Activated CD8-positive, alpha-beta memory T cell treated with anti-CD3 and anti-CD28 coated beads, Interleukin-2, amount 50 U/mL, for 1 hour (primary cell): ENCODE data around the gene JPH3.
"Not testable (repeated sequence)": the region's sequence is repeated elsewhere in the genome, so short reads cannot be mapped to it uniquely, and the experiment has no call there.

Source experiments
- DNase-seq: peaks from one replicate; pipeline ENCODE4 v3.0.0-alpha.2; 2020; ENCODE audit errors: extremely low read depth

JPH3 gene

GRCh38 chr16:87713451-87714229, 111.3 kb downstream of the JPH3 start:
- peak; percentile 26 for DNase-seq

- DNase-seq = no peak
Measured at GRCh38 chr16:87715231-87715630, 112.9 kb downstream of the JPH3 start.

GRCh38 chr16:87715658-87716057, 113.3 kb downstream of the JPH3 start:
- no peak for DNase-seq

DNA sequence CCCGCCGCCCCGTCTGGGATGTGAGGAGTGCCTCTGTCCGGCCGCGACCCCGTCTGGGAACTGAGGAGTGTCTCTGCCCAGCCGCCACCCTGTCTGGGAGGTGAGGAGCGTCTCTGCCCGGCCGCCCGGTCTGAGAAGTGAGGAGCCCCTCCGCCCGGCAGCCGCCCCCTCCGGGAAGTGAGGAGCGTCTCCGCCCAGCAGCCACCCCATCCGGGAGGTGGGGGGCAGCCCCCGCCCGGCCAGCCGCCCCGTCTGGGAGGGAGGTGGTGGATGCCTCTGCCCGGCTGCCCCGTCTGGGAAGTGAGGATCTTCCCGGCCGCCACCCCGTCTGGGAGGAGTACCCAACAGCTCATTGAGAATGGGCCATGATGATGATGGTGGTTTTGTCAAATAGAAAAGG, 116.5 kb downstream of the JPH3 start:
- not testable (repeated sequence) for DNase-seq

GRCh38 chr16:87720446-87720845, 118.1 kb downstream of the JPH3 start:
- no peak for DNase-seq

DNA sequence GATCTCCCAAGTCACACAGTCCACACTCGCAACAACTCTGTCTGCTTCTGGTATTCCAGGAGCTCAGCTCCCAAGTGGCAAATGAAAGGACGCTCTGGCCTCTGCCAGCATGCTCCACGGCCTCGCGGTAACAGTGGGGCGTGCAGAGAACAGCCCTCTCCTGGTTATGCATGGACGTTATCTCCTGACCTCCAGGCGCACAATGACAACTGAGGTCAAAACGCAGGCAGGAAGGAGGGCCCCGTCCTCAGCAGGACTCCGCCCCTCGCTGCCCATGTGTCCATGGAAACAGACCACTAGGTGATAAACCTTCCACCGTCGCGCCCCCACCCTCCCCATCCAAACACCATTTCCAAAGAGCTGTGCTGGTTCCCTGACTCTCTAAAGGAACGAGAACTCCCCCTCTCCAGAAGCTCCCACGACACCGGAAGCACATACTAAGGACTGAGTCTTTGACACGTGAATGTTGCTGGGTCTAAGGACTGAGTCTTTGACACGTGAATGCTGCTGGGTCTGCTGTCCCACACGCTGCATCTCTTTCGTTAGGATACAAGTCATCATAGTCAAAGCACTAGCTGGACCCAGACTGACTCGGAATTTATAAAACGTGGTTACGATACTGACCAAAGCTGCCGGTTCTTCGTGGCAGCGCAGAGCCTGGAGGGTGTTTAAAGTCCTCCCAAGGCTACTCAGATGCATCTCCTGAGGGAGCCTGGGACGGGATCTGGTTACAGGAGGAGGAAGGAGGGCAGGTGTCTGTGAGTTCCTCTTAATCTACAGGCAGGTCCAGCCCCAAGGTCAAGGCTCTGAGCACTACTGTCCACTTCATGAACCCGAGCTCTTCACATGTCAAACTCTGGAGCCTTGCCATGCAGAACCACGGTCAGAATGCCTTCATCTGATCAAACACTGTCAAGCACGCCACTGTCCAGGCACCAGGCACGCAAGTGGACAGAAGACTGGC, 119.6 kb downstream of the JPH3 start:
- DNase-seq = no peak

DNA sequence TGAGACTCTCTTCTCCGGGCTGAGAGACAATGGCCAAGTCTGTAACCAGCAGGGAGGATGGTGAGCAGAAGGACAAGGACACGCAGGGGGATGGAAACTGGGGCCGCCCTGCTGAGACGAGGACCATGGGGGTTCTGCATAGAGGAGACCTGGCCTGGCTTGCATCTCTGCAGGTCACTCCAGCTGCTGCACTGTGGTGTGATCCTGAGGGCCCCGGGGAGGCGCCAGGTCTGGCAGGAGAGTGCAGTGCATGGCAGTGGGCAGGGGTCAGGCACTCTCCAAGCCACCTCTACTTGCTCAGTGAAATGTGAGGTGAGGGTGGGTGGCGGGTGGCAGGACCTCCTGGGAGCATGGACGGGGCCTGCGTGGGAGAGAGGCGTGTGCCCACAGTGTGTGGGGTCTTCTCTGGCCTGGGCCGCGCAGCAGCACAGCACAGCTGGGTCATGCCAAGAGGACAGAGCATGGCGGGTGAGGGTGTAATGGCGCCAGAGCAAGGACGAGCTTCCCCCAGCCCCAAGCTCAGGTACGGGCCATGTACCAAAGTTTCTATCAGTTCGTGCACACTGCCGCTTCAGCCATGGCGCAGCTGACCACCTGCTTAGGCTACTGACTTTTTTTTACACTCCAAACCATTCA, 120.4 kb downstream of the JPH3 start:
- DNase-seq = no peak

GRCh38 chr16:87723226-87723623, 120.9 kb downstream of the JPH3 start:
- no peak for DNase-seq

- no peak for DNase-seq
Measured at GRCh38 chr16:87724490-87725291, 122.4 kb downstream of the JPH3 start.

GRCh38 chr16:87725596-87726235, 123.4 kb downstream of the JPH3 start:
- DNase-seq = no peak

DNA sequence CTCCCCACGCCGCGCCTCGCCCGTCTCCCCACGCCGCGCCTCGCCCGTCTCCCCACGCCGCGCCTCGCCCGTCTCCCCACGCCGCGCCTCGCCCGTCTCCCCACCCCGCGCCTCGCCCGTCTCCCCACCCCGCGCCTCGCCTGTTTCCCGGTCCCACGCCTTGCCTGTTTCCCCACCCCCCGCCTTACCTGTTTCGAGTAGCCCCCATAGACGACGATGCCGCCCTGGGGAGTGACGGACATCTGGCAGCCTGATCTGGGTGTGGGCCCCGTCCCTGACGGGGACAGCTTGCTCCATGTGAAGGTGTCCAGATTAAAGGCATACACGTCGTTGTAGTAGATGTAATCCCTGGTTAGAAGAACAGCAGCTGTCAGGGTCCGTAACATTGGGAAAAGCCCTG, 124.3 kb downstream of the JPH3 start:
- not testable (repeated sequence) for DNase-seq

GRCh38 chr16:87727346-87727745, 125.0 kb downstream of the JPH3 start:
- no peak for DNase-seq

DNA sequence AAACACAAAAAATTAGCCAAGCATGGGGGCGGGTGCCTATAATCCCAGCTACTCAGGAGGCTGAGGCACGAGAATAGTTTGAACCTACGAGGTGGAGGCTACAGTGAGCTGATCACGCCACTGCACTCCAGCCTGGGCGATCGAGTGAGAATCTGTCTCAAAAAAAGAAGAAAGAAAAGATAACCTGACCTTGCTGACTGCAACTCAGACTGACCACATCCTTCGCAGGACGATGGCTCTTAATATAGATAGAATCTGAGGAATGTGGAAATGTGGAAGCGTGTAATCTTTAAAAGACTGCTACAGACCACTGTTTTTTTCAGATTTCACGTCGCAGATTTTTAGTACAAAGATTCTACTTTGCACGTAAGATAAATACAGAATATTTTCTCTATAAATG, 125.7 kb downstream of the JPH3 start:
- DNase-seq = no peak

DNA sequence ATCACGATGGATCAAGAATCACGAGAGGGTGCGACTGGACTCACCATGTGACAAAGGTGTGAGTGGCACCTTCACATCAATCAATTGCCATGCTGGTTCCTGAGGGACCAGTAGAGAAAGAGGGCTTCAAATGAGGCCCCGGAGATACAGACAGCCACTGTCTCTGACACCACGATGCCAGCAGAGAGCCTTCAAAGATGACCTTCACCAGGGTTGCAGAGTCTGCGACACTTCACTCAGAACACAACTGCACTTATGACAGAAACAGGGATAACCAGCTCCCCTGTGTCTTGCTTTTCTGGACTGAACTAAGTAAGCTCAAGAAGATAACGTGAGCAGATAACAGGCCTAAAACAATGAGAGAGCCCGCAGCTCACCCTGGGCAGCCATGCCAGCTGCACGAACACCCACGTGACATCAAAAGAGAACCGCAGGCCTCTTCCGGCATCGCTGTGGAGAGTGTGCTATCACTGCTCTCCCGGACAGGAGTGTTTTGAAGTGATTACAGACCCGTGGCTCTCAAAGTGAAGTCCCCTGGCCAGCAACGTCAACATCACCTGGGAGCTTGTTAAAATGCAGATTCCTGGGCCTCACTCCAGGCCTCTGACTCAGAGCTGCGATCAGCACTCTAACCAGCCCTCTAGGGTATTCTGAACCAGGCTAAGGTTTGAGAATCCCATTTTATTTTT, 127.1 kb downstream of the JPH3 start:
- no peak for DNase-seq

- DNase-seq = no peak
Measured at GRCh38 chr16:87731607-87732006, 129.3 kb downstream of the JPH3 start.

GRCh38 chr16:87733190-87733589, 130.9 kb downstream of the JPH3 start:
- no peak for DNase-seq

GRCh38 chr16:87734644-87735043, 132.3 kb downstream of the JPH3 start:
- no peak for DNase-seq

DNA sequence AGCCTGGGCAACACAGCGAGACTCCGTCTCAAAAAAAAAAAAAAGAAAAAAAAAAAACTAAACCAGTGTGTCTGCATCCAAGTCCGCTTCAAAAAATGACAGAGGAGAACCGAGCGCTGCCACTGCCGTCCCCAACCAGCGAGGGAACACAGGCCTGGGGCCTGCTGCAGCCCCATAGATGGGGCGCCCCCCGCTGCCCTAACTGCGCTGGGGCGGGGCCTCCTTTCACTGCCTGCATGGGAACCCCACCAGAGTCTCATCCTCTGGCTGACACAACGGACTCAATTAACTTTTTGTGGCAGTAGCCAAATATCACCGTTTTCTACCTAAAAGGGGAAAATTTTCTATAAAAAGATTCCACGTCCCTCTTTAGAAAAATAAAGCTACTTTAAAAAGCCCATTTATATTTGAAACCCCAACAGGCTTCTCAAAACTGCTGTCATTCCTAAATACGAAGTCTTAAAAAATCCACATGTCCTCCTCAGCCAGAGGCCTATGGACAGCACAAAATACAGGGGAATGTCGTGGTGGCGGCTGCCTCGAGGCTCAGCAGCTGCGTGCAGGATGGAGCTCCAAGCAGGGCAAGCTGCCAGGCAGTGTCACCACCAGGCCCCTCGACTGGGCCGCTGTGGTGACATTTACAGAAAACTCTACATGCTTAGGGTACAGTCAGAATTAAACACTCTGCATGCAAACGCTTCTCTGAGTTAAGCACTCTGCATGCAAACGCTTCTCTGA, 133.1 kb downstream of the JPH3 start:
- DNase-seq = no peak

- no peak for DNase-seq
Measured at GRCh38 chr16:87736008-87736382, 133.7 kb downstream of the JPH3 start.

DNA sequence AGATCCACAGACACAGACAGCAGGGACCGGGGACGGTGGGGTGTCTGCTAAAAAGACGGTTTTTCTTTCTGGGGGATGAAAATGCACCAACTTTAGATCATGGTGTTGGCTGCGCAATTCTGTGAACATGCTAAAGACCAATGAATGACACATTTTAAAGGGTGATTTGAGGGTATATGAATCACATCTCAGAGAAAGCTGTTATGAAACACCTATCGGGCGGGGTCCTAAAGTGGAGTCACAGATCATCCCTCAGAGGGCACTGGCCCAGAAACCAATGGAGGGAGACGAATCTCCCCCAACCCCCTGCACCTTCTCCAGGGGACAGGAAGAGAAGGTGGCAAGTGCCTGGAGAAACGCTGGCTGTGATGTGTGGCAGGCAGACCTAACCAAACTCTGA, 137.5 kb downstream of the JPH3 start:
- DNase-seq = no peak
